Measurements from ENCODE around the gene AUTS2. TPM values are rescaled to one million over a fixed set of nuclear protein-coding genes. Genes with fewer than 3 reads are reported as not detected.

AUTS2 gene
- total RNA-seq, 1 donor from 2014 or later, result 56.0 TPM

GRCh38 chr7:69919426-69920111 is 321.3 kb downstream of the AUTS2 start:
- ATAC-seq (no peak), DNase-seq (no peak)
- TF ChIP-seq CTCF (IDR thresholded peaks at IDR 0.05), result no peak

GRCh38 chr7:69920797-69921196 is 322.5 kb downstream of the AUTS2 start:
- H3K4me3 ChIP-seq, result no peak overlapping the region
- no peak for ATAC-seq

More at GRCh38 chr7:69919426-69920111, 321.3 kb downstream of the AUTS2 start:
- Histone ChIP-seq H3K9me3 (no peaks in the 10 kb centered on the region), H3K27me3 (no peaks in the 10 kb centered on the region), H3K4me1 (no peaks in the 10 kb centered on the region), H3K4me3 (no peak overlapping the region), H3K36me3 (no peaks in the 10 kb centered on the region), H3K27ac (no peak overlapping the region)
- intact Hi-C loops (cut with DNase I), result no loop called here

GRCh38 chr7:69922026-69922803 is 323.9 kb downstream of the AUTS2 start:
- Histone ChIP-seq H3K4me1 (no peaks in the 10 kb centered on the region), H3K4me3 (no peak overlapping the region), H3K27ac (no peak overlapping the region), H3K9me3 (no peaks in the 10 kb centered on the region), H3K27me3 (no peaks in the 10 kb centered on the region), H3K36me3 (no peaks in the 10 kb centered on the region)
- TF ChIP-seq CTCF (IDR thresholded peaks at IDR 0.05), result no peak
- no peak for DNase-seq
- peak; percentile 31 for ATAC-seq
- intact Hi-C loops (cut with DNase I), result no loop called here

More at GRCh38 chr7:69920797-69921196, 322.5 kb downstream of the AUTS2 start:
- H3K36me3 ChIP-seq, result no peaks in the 10 kb centered on the region
- TF ChIP-seq CTCF (IDR thresholded peaks at IDR 0.05), result no peak
- no peak for DNase-seq
- H3K27ac ChIP-seq, result no peak overlapping the region
- H3K27me3 ChIP-seq, result no peaks in the 10 kb centered on the region
- H3K4me1 ChIP-seq, result no peaks in the 10 kb centered on the region
- intact Hi-C loops (cut with DNase I), result no loop called here
- no peaks in the 10 kb centered on the region for H3K9me3 ChIP-seq

- H3K27ac ChIP-seq, result no peak overlapping the region
- intact Hi-C loops (cut with DNase I), result no loop called here
- no peak for DNase-seq
- no peaks in the 10 kb centered on the region for H3K27me3 ChIP-seq
- no peaks in the 10 kb centered on the region for H3K9me3 ChIP-seq
- peak; percentile 32 for ATAC-seq
- no peak overlapping the region for H3K4me3 ChIP-seq
- H3K4me1 ChIP-seq, result no peaks in the 10 kb centered on the region
- no peak for TF ChIP-seq CTCF (IDR thresholded peaks at IDR 0.05)
- H3K36me3 ChIP-seq, result no peaks in the 10 kb centered on the region
Observed at GRCh38 chr7:69927461-69927860, 329.2 kb downstream of the AUTS2 start.

- H3K4me3 ChIP-seq, result no peak overlapping the region
- no peaks in the 10 kb centered on the region for H3K27me3 ChIP-seq
- no peak for ATAC-seq
- no peaks in the 10 kb centered on the region for H3K9me3 ChIP-seq
- H3K27ac ChIP-seq, result no peak overlapping the region
- intact Hi-C loops (cut with DNase I), result no loop called here
- no peaks in the 10 kb centered on the region for H3K4me1 ChIP-seq
- TF ChIP-seq CTCF (IDR thresholded peaks at IDR 0.05), result no peak
- no peaks in the 10 kb centered on the region for H3K36me3 ChIP-seq
- DNase-seq, result no peak
Observed at GRCh38 chr7:69928621-69929020, 330.3 kb downstream of the AUTS2 start.
